Measurements from ENCODE around the gene RNF150. TPM values are rescaled to one million over a fixed set of nuclear protein-coding genes. Genes with fewer than 3 reads are reported as not detected.

The RNF150 gene
- total and polyA plus RNA-seq, 2 experiments from 2014 or later = 4.2 to 9.2 TPM

DNA sequence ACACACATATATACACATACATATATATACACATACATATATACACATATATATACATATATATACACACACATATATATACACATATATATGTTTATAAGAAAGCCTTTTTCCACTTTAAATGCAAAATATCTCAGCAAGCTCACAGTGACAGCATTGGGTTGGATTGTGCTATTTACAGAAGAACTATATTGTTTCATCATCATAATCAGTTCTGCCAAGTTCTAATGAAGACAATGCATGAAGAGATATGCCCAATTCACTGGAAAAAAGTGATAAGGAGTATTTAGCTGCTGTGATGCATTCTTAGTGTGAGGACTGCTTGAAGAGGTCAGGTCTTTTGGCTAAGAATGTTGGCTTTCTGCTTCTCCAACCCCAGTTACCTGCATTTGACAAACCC lies 54.4 kb downstream of the RNF150 start:
- H3K4me3 ChIP-seq = no peak overlapping the region
- no peak overlapping the region for H2AFZ ChIP-seq
- no peaks in the 10 kb centered on the region for H3K36me3 ChIP-seq (replicated peaks; ENCODE audit: insufficient read depth, low read depth)
- H3K4me1 ChIP-seq (ENCODE audit: insufficient read depth) = no peaks in the 10 kb centered on the region
- no peaks in the 10 kb centered on the region for H3K9me3 ChIP-seq (ENCODE audit: low read depth)
- no peaks in the 10 kb centered on the region for H3K27me3 ChIP-seq
- no peak for DNase-seq (ENCODE audit: low spot score)
- H3K4me2 ChIP-seq = no peak overlapping the region
- no peaks in the 10 kb centered on the region for H4K20me1 ChIP-seq (ENCODE audit: insufficient read depth, poor library complexity, severe bottlenecking)
- no peak overlapping the region for H3K27ac ChIP-seq
- H3K79me2 ChIP-seq = no peaks in the 10 kb centered on the region
- no peaks in the 10 kb centered on the region for H3K9me2 ChIP-seq (replicated peaks; ENCODE audit: insufficient read depth)
- TF ChIP-seq, protein P1, sequence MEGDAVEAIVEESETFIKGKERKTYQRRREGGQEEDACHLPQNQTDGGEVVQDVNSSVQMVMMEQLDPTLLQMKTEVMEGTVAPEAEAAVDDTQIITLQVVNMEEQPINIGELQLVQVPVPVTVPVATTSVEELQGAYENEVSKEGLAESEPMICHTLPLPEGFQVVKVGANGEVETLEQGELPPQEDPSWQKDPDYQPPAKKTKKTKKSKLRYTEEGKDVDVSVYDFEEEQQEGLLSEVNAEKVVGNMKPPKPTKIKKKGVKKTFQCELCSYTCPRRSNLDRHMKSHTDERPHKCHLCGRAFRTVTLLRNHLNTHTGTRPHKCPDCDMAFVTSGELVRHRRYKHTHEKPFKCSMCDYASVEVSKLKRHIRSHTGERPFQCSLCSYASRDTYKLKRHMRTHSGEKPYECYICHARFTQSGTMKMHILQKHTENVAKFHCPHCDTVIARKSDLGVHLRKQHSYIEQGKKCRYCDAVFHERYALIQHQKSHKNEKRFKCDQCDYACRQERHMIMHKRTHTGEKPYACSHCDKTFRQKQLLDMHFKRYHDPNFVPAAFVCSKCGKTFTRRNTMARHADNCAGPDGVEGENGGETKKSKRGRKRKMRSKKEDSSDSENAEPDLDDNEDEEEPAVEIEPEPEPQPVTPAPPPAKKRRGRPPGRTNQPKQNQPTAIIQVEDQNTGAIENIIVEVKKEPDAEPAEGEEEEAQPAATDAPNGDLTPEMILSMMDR (IDR thresholded peaks at IDR 0.05; ENCODE audit: poor library complexity) = no peak
- no peak for TF ChIP-seq EZH2 (IDR thresholded peaks at IDR 0.05; ENCODE audit: borderline replicate concordance)
- no peak for TF ChIP-seq EZH2phosphoT487 (IDR thresholded peaks at IDR 0.05; ENCODE audit: low read depth, severe bottlenecking, unreplicated experiment)

GRCh38 chr4:141077611-141078225 lies 55.6 kb downstream of the RNF150 start:
- Histone ChIP-seq H2AFZ (no peak overlapping the region), H3K27me3 (no peaks in the 10 kb centered on the region), H3K4me3 (no peak overlapping the region), H3K9me3 (ENCODE audit: low read depth) (no peaks in the 10 kb centered on the region), H3K27ac (no peak overlapping the region), H3K36me3 (replicated peaks; ENCODE audit: insufficient read depth, low read depth) (no peaks in the 10 kb centered on the region), H4K20me1 (ENCODE audit: insufficient read depth, poor library complexity, severe bottlenecking) (no peaks in the 10 kb centered on the region), H3K4me1 (ENCODE audit: insufficient read depth) (no peaks in the 10 kb centered on the region), H3K9me2 (replicated peaks; ENCODE audit: insufficient read depth) (no peaks in the 10 kb centered on the region), H3K4me2 (no peak overlapping the region), H3K79me2 (no peaks in the 10 kb centered on the region)
- WGBS (ENCODE audit: low lambda C conversion rate, missing lambda C conversion rate) = 77% methylated on average over 1 of the region's 1 CpG
- TF ChIP-seq EZH2phosphoT487 (IDR thresholded peaks at IDR 0.05; ENCODE audit: low read depth, severe bottlenecking, unreplicated experiment) (no peak), EZH2 (IDR thresholded peaks at IDR 0.05; ENCODE audit: borderline replicate concordance) (no peak)
- TF ChIP-seq, protein P1 (IDR thresholded peaks at IDR 0.05; ENCODE audit: poor library complexity) = no peak
- no peak for DNase-seq (ENCODE audit: low spot score)

GRCh38 chr4:141075553-141075952 lies 57.7 kb downstream of the RNF150 start:
- Histone ChIP-seq H3K36me3 (replicated peaks; ENCODE audit: insufficient read depth, low read depth) (no peaks in the 10 kb centered on the region), H3K27me3 (no peaks in the 10 kb centered on the region), H3K4me3 (no peak overlapping the region), H3K79me2 (no peaks in the 10 kb centered on the region), H3K27ac (no peak overlapping the region), H3K9me3 (ENCODE audit: low read depth) (no peaks in the 10 kb centered on the region), H3K9me2 (replicated peaks; ENCODE audit: insufficient read depth) (no peaks in the 10 kb centered on the region), H4K20me1 (ENCODE audit: insufficient read depth, poor library complexity, severe bottlenecking) (no peaks in the 10 kb centered on the region), H2AFZ (no peak overlapping the region), H3K4me2 (no peak overlapping the region), H3K4me1 (ENCODE audit: insufficient read depth) (no peaks in the 10 kb centered on the region)
- no peak for DNase-seq (ENCODE audit: low spot score)
- no peak for TF ChIP-seq EZH2 (IDR thresholded peaks at IDR 0.05; ENCODE audit: borderline replicate concordance)
- TF ChIP-seq EZH2phosphoT487 (IDR thresholded peaks at IDR 0.05; ENCODE audit: low read depth, severe bottlenecking, unreplicated experiment) = no peak
- TF ChIP-seq, protein P1 (IDR thresholded peaks at IDR 0.05; ENCODE audit: poor library complexity) = no peak
